Progenitor cell of endocrine pancreas (in vitro differentiated cells): ENCODE data around the gene RSKR. TPM values are rescaled to one million over a fixed set of nuclear protein-coding genes. Genes with fewer than 3 reads are reported as not detected.

Source experiments
- DNase-seq: peaks from one replicate; pipeline ENCODE4 v3.0.0; 2021; ENCODE audit warnings: low spot score; ENCODE audit not compliant: unreplicated experiment
- H3K27ac Mint-ChIP-seq: 2 replicates; pipeline ENCODE4 v1.8.0; 2021; ENCODE audit warnings: mild to moderate bottlenecking, moderate library complexity, mixed read lengths
- H3K27me3 Mint-ChIP-seq: 2 replicates; pipeline ENCODE4 v1.8.0; 2021; ENCODE audit warnings: mixed read lengths
- H3K36me3 Mint-ChIP-seq: 2 replicates; pipeline ENCODE4 v1.8.0; 2022; ENCODE audit warnings: mixed read lengths; ENCODE audit not compliant: insufficient read depth
- H3K4me1 Mint-ChIP-seq: 2 replicates; pipeline ENCODE4 v1.8.0; 2021; ENCODE audit warnings: low read depth, mixed read lengths
- H3K4me3 Mint-ChIP-seq: 2 replicates; pipeline ENCODE4 v1.8.0; 2021; ENCODE audit warnings: low read depth, mild to moderate bottlenecking, moderate library complexity, mixed read lengths
- H3K9me3 Mint-ChIP-seq: 2 replicates; pipeline ENCODE4 v1.8.0; 2021; ENCODE audit warnings: low read depth, mixed read lengths
- CTCF ChIP-seq: fragments of 200-600 bp; sonication (generic); IDR thresholded peaks from one replicate; pipeline ENCODE4 v1.5.0; 2021; ENCODE audit warnings: antibody characterized with exemption, mild to moderate bottlenecking; ENCODE audit not compliant: unreplicated experiment
- total RNA-seq: library from RNA; stranded (reverse); gene quantifications from 2 replicates; pipeline ENCODE4 v1.2.1, GENCODE V29; 2021

RSKR gene
- total RNA-seq, 1 donor from 2014 or later, result 36.7 TPM

GRCh38 chr17:28644787-28645575 lies 31.0 kb upstream of the RSKR start, which contains the start of gene BLTP2:
Gene BLTP2 (minus strand): TSS chr17:28645158. CDS start chr17:28645056, 102 bp downstream.
- Mint-ChIP-seq H3K36me3 (peaks cover 12% of the 10 kb centered on the region), H3K4me1 (peaks cover 21% of the 10 kb centered on the region), H3K27me3 (no peaks in the 10 kb centered on the region), H3K4me3 (peak within 1 kb of the TSS; percentile 88), H3K27ac (peak within 1 kb of the TSS; percentile 94), H3K9me3 (no peaks in the 10 kb centered on the region)
- no peak for TF ChIP-seq CTCF
- DNase-seq, result peak; percentile 80

GRCh38 chr17:28643983-28644786 lies 30.2 kb upstream of the RSKR start:
- Mint-ChIP-seq H3K4me3 (peak overlapping the region; percentile 88), H3K9me3 (no peaks in the 10 kb centered on the region), H3K36me3 (peaks cover 16% of the 10 kb centered on the region), H3K27ac (peak overlapping the region; percentile 94), H3K4me1 (peaks cover 21% of the 10 kb centered on the region), H3K27me3 (no peaks in the 10 kb centered on the region)
- peak; percentile 18 for DNase-seq
- TF ChIP-seq CTCF, result peak; percentile 67

- DNase-seq, result no peak
- no peak for TF ChIP-seq CTCF
- Mint-ChIP-seq H3K9me3 (no peaks in the 10 kb centered on the region), H3K4me3 (no peak overlapping the region), H3K27ac (no peak overlapping the region), H3K36me3 (peaks cover 27% of the 10 kb centered on the region), H3K4me1 (peaks cover 18% of the 10 kb centered on the region), H3K27me3 (no peaks in the 10 kb centered on the region)
Observed at GRCh38 chr17:28641579-28641978, 27.6 kb upstream of the RSKR start.

GRCh38 chr17:28635506-28635905 lies 21.5 kb upstream of the RSKR start:
- H3K4me3 Mint-ChIP-seq, result no peak overlapping the region
- no peak for DNase-seq
- H3K36me3 Mint-ChIP-seq, result peaks cover 51% of the 10 kb centered on the region
- no peak for TF ChIP-seq CTCF
- no peaks in the 10 kb centered on the region for H3K9me3 Mint-ChIP-seq
- no peak overlapping the region for H3K27ac Mint-ChIP-seq
- no peaks in the 10 kb centered on the region for H3K27me3 Mint-ChIP-seq
- no peaks in the 10 kb centered on the region for H3K4me1 Mint-ChIP-seq

GRCh38 chr17:28634206-28634865 lies 20.4 kb upstream of the RSKR start:
- Mint-ChIP-seq H3K27me3 (no peaks in the 10 kb centered on the region), H3K4me1 (no peaks in the 10 kb centered on the region), H3K4me3 (no peak overlapping the region), H3K27ac (no peak overlapping the region), H3K36me3 (peaks cover 45% of the 10 kb centered on the region), H3K9me3 (no peaks in the 10 kb centered on the region)
- no peak for TF ChIP-seq CTCF
- no peak for DNase-seq
